Measurements from ENCODE around the gene ZXDC. TPM values are rescaled to one million over a fixed set of nuclear protein-coding genes. Genes with fewer than 3 reads are reported as not detected.

ZXDC gene
- polyA plus RNA-seq, 1 experiment, result 15.8 TPM

- POLR2A ChIA-PET, result no interaction called here
- Histone ChIP-seq H3K36me3 (ENCODE audit: control insufficient read depth, insufficient read depth, low read length) (no peaks in the 10 kb centered on the region), H3K27me3 (ENCODE audit: control insufficient read depth, insufficient read depth, low read length) (peaks cover 2% of the 10 kb centered on the region), H3K4me3 (ENCODE audit: low read depth, low read length) (no peak overlapping the region)
- TF ChIP-seq, protein P1, sequence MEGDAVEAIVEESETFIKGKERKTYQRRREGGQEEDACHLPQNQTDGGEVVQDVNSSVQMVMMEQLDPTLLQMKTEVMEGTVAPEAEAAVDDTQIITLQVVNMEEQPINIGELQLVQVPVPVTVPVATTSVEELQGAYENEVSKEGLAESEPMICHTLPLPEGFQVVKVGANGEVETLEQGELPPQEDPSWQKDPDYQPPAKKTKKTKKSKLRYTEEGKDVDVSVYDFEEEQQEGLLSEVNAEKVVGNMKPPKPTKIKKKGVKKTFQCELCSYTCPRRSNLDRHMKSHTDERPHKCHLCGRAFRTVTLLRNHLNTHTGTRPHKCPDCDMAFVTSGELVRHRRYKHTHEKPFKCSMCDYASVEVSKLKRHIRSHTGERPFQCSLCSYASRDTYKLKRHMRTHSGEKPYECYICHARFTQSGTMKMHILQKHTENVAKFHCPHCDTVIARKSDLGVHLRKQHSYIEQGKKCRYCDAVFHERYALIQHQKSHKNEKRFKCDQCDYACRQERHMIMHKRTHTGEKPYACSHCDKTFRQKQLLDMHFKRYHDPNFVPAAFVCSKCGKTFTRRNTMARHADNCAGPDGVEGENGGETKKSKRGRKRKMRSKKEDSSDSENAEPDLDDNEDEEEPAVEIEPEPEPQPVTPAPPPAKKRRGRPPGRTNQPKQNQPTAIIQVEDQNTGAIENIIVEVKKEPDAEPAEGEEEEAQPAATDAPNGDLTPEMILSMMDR (IDR thresholded peaks at IDR 0.05; ENCODE audit: insufficient read depth, low read depth, low read length), result no peak
- CTCF ChIA-PET, result interaction anchor here (0.7 to 2.8 kb wide), 3 partner anchors 12 to 73 kb away, joined by 3 to 14 read pairs (median 3); no protein-coding TSS in a partner anchor
- no peak for DNase-seq (ENCODE audit: low read depth)
Measured at GRCh38 chr3:126510308-126510910, 34.7 kb upstream of the ZXDC start.

GRCh38 chr3:126509597-126510307, 34.1 kb upstream of the ZXDC start:
- POLR2A ChIA-PET, result no interaction called here

GRCh38 chr3:126508564-126508964, 32.9 kb upstream of the ZXDC start:
- POLR2A ChIA-PET, result no interaction called here
- H3K4me3 ChIP-seq (ENCODE audit: low read depth, low read length), result no peak overlapping the region
- TF ChIP-seq, protein P1 (IDR thresholded peaks at IDR 0.05; ENCODE audit: insufficient read depth, low read depth, low read length), result no peak
- peaks cover 3% of the 10 kb centered on the region for H3K27me3 ChIP-seq (ENCODE audit: control insufficient read depth, insufficient read depth, low read length)
- H3K36me3 ChIP-seq (ENCODE audit: control insufficient read depth, insufficient read depth, low read length), result no peaks in the 10 kb centered on the region
- no peak for DNase-seq (ENCODE audit: low read depth)
- CTCF ChIA-PET, result interaction anchor here (2.8 kb wide), 1 partner anchor 14 kb away, joined by 14 read pairs; no protein-coding TSS in a partner anchor

More at GRCh38 chr3:126509597-126510307, 34.1 kb upstream of the ZXDC start:
- CTCF ChIA-PET, result interaction anchor here (1.2 to 2.8 kb wide), 2 partner anchors 12 to 13 kb away, joined by 3 to 14 read pairs; no protein-coding TSS in a partner anchor
- TF ChIP-seq, protein P1 (IDR thresholded peaks at IDR 0.05; ENCODE audit: insufficient read depth, low read depth, low read length), result no peak
- Histone ChIP-seq H3K4me3 (ENCODE audit: low read depth, low read length) (no peak overlapping the region), H3K27me3 (ENCODE audit: control insufficient read depth, insufficient read depth, low read length) (peaks cover 3% of the 10 kb centered on the region), H3K36me3 (ENCODE audit: control insufficient read depth, insufficient read depth, low read length) (no peaks in the 10 kb centered on the region)
- no peak for DNase-seq (ENCODE audit: low read depth)

- CTCF ChIA-PET, result interaction anchor here (1.8 to 2.8 kb wide), 2 partner anchors 15 kb away, joined by 6 to 14 read pairs; partner anchors contain the start of gene CHST13
- H3K36me3 ChIP-seq (ENCODE audit: control insufficient read depth, insufficient read depth, low read length), result no peaks in the 10 kb centered on the region
- DNase-seq (ENCODE audit: low read depth), result no peak
- peaks cover 2% of the 10 kb centered on the region for H3K27me3 ChIP-seq (ENCODE audit: control insufficient read depth, insufficient read depth, low read length)
- TF ChIP-seq, protein P1 (IDR thresholded peaks at IDR 0.05; ENCODE audit: insufficient read depth, low read depth, low read length), result no peak
- POLR2A ChIA-PET, result no interaction called here
- no peak overlapping the region for H3K4me3 ChIP-seq (ENCODE audit: low read depth, low read length)
Measured at GRCh38 chr3:126507886-126508285, 32.2 kb upstream of the ZXDC start.

DNA sequence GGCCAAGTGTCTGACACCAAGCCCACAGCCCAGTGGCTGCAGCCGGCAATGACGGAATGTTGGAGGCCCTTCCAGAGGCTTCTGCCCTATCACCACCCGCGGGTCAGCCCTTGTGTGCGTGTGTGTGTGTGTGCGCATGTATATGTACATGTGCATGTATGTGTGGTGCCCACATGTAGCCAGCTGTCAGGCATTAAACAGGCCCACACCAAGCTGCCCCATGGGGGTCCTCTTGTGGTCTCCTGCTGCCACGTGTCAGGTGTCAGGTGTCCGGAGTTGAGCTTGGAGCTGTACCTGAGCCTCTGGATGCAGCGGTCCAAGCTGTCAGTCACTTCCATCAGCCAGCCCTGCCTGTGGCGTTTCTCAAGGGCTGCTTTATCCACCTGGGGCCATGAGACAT, 28.0 kb upstream of the ZXDC start:
- Histone ChIP-seq H3K4me3 (ENCODE audit: low read depth, low read length) (no peak overlapping the region), H3K27me3 (ENCODE audit: control insufficient read depth, insufficient read depth, low read length) (peaks cover 2% of the 10 kb centered on the region; the same call in 1 of the 2 replicates), H3K36me3 (ENCODE audit: control insufficient read depth, insufficient read depth, low read length) (no peaks in the 10 kb centered on the region)
- ChIA-PET POLR2A (no interaction called here), CTCF (no interaction called here)
- TF ChIP-seq, protein P1 (IDR thresholded peaks at IDR 0.05; ENCODE audit: insufficient read depth, low read depth, low read length), result no peak
- no peak for DNase-seq (ENCODE audit: low read depth)
